Heart right ventricle (tissue), 16 donors: ENCODE data around the gene ANXA2. TPM values are rescaled to one million over a fixed set of nuclear protein-coding genes. Genes with fewer than 3 reads are reported as not detected.

Source experiments
- ATAC-seq, 8 donors: fragments of 200-7000 bp; cut with Tn5 transposase; one replicate each; pipeline ENCODE4 v1.9.1; 2020; ENCODE audit warnings: mild to moderate bottlenecking in 8 of 8, moderate library complexity in 8 of 8, moderate number of reproducible peaks in 1 of 8
- DNase-seq, 2 donors: peaks; one replicate each; pipeline ENCODE4 v3.0.0-alpha.2; 2020
- H3K27ac ChIP-seq, 10 donors: fragments of 200-600 bp; sonication (generic) in 2 of 10; one replicate each; pipeline versions ENCODE4 v1.5.0 to v1.8.0; 2020 to 2022; ENCODE audit warnings: mild to moderate bottlenecking in 3 of 10
- H3K27me3 ChIP-seq, 7 donors: fragments of 200-600 bp; one replicate each; pipeline ENCODE4 v1.8.0; 2021 to 2022; ENCODE audit warnings: mild to moderate bottlenecking in 2 of 7
- H3K36me3 ChIP-seq, 9 donors: fragments of 200-600 bp; sonication (generic) in 1 of 9; one replicate each; pipeline versions ENCODE4 v1.5.0 to v1.8.0; 2020 to 2022; ENCODE audit warnings: mild to moderate bottlenecking in 2 of 9
- H3K4me1 ChIP-seq, 9 donors: fragments of 200-600 bp; sonication (generic) in 1 of 9; one replicate each; pipeline versions ENCODE4 v1.5.0 to v1.8.0; 2020 to 2022; ENCODE audit warnings: mild to moderate bottlenecking in 4 of 9
- H3K4me3 ChIP-seq, 10 donors: fragments of 200-600 bp; sonication (generic) in 2 of 10; one replicate each; pipeline versions ENCODE4 v1.5.0 to v1.8.0; 2020 to 2022; ENCODE audit warnings: mild to moderate bottlenecking in 7 of 10, moderate library complexity in 2 of 10
- H3K9me3 ChIP-seq, 11 donors: fragments of 200-600 bp in 10 of 11; sonication (generic) in 2 of 11; one replicate each; pipeline versions ENCODE4 v1.5.0 to v1.8.0; 2013 to 2022; ENCODE audit warnings: mild to moderate bottlenecking in 2 of 11, control low read depth in 1 of 11, moderate library complexity in 1 of 11
- CTCF ChIP-seq, 9 donors: fragments of 200-600 bp; sonication (generic) in 2 of 9; IDR thresholded peaks; one replicate each; pipeline versions ENCODE4 v1.5.0 to v1.8.0; 2021 to 2022; ENCODE audit warnings: antibody characterized with exemption in 9 of 9, mild to moderate bottlenecking in 5 of 9, moderate library complexity in 1 of 9
- WGBS, 2 donors: extraction: QIAGEN DNeasy Blood & Tissue Kit; methylation state at CpG; one replicate each; pipeline ENCODE4 v1.1.7; 2013; ENCODE audit warnings: inconsistent platforms in 1 of 2; 5-methylcytosine and 5-hydroxymethylcytosine counted together
- intact Hi-C, 10 donors: fragments of 100-400 bp; cut with DNase I; formaldehyde crosslinking; loops; one replicate each; pipeline versions ENCODE4 v1.11.1 to v1.14.2; 2022
- polyA plus RNA-seq, 2 donors: library from polyadenylated mRNA; stranded (reverse); fragments of 200-250 nt; gene quantifications; one replicate each; pipeline ENCODE4 v1.2.3, GENCODE V29; 2013
- total RNA-seq, 10 donors: library from RNA; stranded (reverse); fragmentation: NEBNext Ultra II Directional in 3 of 10; extraction: Animal tissue kit (Norgen Biotek cat#: 25700) in 3 of 10; gene quantifications; one replicate each; pipeline versions ENCODE4 v1.2.1 to v1.2.4, GENCODE V29; 2021 to 2023
- donor health status: Arrhythmogenic right ventricular cardiomyopathy.
- donor health status: ischemic (EF 13 %, LVEDD 7.1; RV severe dilation, severe dysfunction).
- donor health status: healthy with polysubstance abuse.
- donor health status: DM: no; HTN: yes; CAD: no.
- donor health status: DM: no; HTN: no; CAD: no.
- donor health status: ischemic (EF 25% LVEDD 6.9; RV normal size, moderate dysfunction).
- donor health status: ischemic (EF 25% LVEDD 5.7; RV mildly dilated, moderate dysfunction).
- donor health status: healthy.
- donor health status: DM: yes; HTN: yes; CAD: no.
- donor health status: Ischemic cardiomyopathy.
- donor health status: ischemic (EF 35%, LVEDD 5.7; RV mildly dilated, moderate dysfunction).
- donor health status: nonischemic (EF 11% LVEDD 7.7; RV severe dilation, severe dysfunction).
- donor health status: DM: yes; HTN: yes; CAD: no.
- donor health status: PGD.
- donor health status: ischemic (EF 29% LVEDD 5.4; RV normal size, mild dysfunction).
- donor health status: nonischemic (EF 23%, LVEDD 6.1; RV moderate dilation, normal function).

Gene ANXA2
- total and polyA plus RNA-seq, 12 donors, result 98.7 to 539 (median 145) TPM

GRCh38 chr15:60389261-60390077 is 8.3 kb downstream of the ANXA2 start:
- H3K27me3 ChIP-seq, result no peaks in the 10 kb centered on the region
- peaks cover 20 to 100% (median 80%) of the 10 kb centered on the region in 9 donors for H3K4me1 ChIP-seq
- 37 to 39% methylated on average over 8 of the region's 8 CpGs for WGBS, 2 donors
- ATAC-seq, result no peak
- no peaks in the 10 kb centered on the region for H3K9me3 ChIP-seq
- peaks cover 0 to 46% (median 0%) of the 10 kb centered on the region in 9 donors for H3K36me3 ChIP-seq
- no peak for DNase-seq
- peak overlapping the region in 2 of 10 donors; percentile 5 to 10 for H3K4me3 ChIP-seq
- intact Hi-C loops, result no loop called here
- peak overlapping the region in 3 of 10 donors; percentile 95 to 98 (median 97) for H3K27ac ChIP-seq
- no peak for TF ChIP-seq CTCF (IDR thresholded peaks at IDR 0.05)

DNA sequence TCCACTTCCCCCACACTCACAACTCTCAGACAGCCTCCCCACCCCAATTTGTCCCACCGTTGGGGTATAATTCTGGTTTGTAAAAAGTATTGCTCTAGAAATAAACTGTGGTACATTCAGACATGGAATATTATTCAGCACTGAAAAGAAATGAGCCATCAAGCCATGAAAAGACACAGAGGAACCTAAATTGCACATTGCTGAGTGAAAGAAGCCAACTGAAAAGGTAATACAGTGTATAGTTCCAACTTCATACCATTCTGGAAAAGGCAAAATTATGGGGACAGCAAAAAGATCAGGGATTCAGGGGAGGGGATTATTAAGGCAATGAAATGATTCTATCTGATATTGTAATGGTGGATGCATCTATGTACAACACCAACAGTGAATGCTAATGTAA is 10.5 kb downstream of the ANXA2 start:
- Histone ChIP-seq H3K9me3 (no peaks in the 10 kb centered on the region), H3K4me3 (no peak overlapping the region), H3K27me3 (no peaks in the 10 kb centered on the region), H3K36me3 (peaks cover 0 to 55% (median 1%) of the 10 kb centered on the region in 9 donors), H3K4me1 (peaks cover 13 to 100% (median 69%) of the 10 kb centered on the region in 9 donors), H3K27ac (no peak overlapping the region)
- DNase-seq, result no peak
- intact Hi-C loops, result no loop called here
- 85 to 88% methylated on average over 1 of the region's 1 CpG for WGBS, 2 donors
- no peak for TF ChIP-seq CTCF (IDR thresholded peaks at IDR 0.05)
- ATAC-seq, result no peak

- H3K9me3 ChIP-seq, result no peaks in the 10 kb centered on the region
- H3K36me3 ChIP-seq, result peaks cover 0 to 58% (median 5%) of the 10 kb centered on the region in 9 donors
- H3K4me3 ChIP-seq, result no peak overlapping the region
- DNase-seq (no peak), ATAC-seq (no peak)
- intact Hi-C loops, result no loop called here
- H3K27ac ChIP-seq, result peak overlapping the region in 1 of 10 donors; percentile 18
- H3K4me1 ChIP-seq, result peaks cover 9 to 93% (median 62%) of the 10 kb centered on the region in 9 donors
- WGBS, 2 donors, result 78 to 82% methylated on average over 4 of the region's 4 CpGs
- no peaks in the 10 kb centered on the region for H3K27me3 ChIP-seq
- TF ChIP-seq CTCF (IDR thresholded peaks at IDR 0.05), result no peak
These were observed 11.2 kb downstream of the ANXA2 start for GRCh38 chr15:60386615-60387014.

- ATAC-seq (no peak), DNase-seq (no peak)
- WGBS, 2 donors, result 84 to 85% methylated on average over 7 of the region's 7 CpGs
- peaks cover 5 to 92% (median 55%) of the 10 kb centered on the region in 9 donors for H3K4me1 ChIP-seq
- TF ChIP-seq CTCF (IDR thresholded peaks at IDR 0.05), result no peak
- no peaks in the 10 kb centered on the region for H3K9me3 ChIP-seq
- H3K4me3 ChIP-seq, result no peak overlapping the region
- no peaks in the 10 kb centered on the region for H3K27me3 ChIP-seq
- peak overlapping the region in 1 of 10 donors; percentile 18 for H3K27ac ChIP-seq
- intact Hi-C loops, result no loop called here
- peaks cover 0 to 65% (median 9%) of the 10 kb centered on the region in 9 donors for H3K36me3 ChIP-seq
These were observed 11.9 kb downstream of the ANXA2 start for GRCh38 chr15:60385620-60386552.
